SKM-1 (cell line): ENCODE measurements around the gene SLC13A2.
"Not testable (repeated sequence)": the region's sequence is repeated elsewhere in the genome, so short reads cannot be mapped to it uniquely, and the experiment has no call there.

Experiments used
- DNase-seq: peaks from one replicate; lab custom pipeline; 2025; ENCODE audit not compliant: unreplicated experiment; lab: John Stamatoyannopoulos, UW

The SLC13A2 gene

GRCh38 chr17:28513476-28513875, 40.0 kb downstream of the SLC13A2 start:
- no peak for DNase-seq

DNA sequence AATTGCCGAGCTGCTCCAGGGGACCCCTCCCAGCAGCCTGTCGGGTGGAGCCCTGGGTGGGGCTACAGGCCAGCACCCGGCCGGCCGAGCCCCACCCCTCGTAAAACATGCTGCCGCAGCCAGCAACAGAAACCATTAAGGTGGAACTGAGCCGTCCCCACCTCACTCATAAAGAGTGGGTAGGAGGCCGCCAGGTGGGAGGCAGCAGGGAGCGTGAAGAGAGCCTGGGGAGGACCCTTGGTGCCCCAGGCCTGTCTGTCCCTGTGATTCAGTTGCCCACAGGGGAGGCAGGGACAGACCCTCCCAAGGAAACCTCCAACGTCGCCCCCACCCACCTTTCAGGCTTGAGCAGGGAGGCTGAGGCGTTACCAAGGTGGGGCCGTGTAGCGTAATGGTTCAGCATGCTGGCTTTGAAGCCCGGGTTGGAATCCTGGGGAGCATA, 41.1 kb downstream of the SLC13A2 start:
- DNase-seq = no peak

GRCh38 chr17:28515518-28515917, 42.1 kb downstream of the SLC13A2 start:
- no peak for DNase-seq

DNA sequence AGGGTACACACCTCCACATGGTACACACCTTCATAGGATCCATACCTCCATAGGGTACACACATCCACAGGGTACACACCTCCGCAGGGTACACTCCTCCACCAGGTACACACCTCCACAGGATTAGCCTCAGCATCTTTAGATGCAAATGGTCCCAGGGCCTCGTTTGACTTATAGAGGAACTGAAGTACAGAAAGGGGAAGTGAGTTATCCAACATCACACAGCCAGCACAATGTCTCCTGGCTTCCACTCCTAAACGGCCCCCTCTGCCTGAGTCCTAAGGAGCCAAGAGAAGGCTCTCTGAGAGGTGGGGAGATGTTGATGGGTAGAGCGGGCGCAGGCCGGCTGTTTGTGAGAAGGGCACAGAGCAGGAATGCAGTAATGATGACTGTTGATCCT, 44.7 kb downstream of the SLC13A2 start:
- DNase-seq = peak; percentile 21

DNA sequence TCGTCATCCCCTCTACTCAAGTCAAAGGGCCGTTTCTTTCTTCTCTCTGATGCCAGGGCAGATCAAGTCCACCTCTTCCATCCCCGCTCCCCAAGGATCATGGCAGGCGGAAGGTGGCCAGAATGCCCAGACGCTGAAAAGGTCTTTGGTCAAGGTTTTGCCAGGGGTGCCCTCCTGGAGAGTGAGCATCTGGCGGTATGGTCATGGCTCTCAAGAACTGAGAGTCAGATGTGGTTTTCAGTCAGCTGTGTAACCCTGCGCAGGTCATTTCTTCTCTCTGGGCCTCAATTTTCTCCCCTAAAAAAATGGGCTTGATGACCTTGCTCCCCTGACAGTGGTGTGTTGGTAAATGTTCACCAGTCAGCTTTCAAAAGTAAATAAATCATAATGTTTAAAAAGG, 45.1 kb downstream of the SLC13A2 start:
- DNase-seq = no peak

GRCh38 chr17:28519236-28519635, 45.8 kb downstream of the SLC13A2 start:
- DNase-seq = no peak

GRCh38 chr17:28520687-28521086, 47.2 kb downstream of the SLC13A2 start:
- DNase-seq = no peak

- no peak for DNase-seq
Measured at GRCh38 chr17:28521311-28522085, 48.1 kb downstream of the SLC13A2 start.

DNA sequence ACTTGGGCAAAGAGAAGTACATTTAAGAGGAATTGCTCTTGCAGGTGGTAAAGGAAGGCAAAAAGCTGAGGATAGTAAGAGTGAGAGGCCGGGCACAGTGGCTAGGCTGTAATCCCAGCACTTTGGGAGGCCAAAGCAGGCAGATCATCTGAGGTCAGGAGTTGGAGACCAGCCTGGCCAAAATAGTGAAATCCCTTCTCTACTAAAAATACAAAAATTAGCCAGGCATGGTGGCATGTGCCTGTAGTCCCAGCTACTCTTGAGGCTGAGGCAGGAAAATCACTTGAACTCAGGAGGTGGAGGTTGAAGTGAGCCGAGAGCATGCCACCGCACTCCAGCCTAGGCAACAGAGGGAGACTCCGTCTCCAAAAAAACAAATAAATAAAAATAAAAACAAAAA, 48.8 kb downstream of the SLC13A2 start:
- DNase-seq = not testable (repeated sequence)

DNA sequence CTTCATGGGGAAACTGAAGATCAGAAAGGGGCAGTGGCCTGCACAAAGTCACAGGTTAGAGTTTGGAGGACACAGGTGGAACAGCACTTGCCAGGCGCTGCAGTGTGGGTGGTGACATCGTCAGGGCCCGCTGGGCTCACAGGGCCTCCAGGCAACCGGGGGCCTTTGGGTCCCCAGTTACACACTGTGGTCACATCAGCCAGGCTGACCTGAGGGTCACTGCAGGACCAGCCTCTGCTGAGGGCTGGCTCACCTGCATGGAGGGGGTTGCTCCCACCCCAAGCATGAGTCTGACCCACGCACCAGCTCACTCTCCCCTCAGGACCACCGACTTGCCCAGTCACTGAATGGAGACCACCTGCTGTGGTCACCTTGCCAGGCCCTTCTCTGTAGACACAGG, 49.7 kb downstream of the SLC13A2 start:
- no peak for DNase-seq

DNA sequence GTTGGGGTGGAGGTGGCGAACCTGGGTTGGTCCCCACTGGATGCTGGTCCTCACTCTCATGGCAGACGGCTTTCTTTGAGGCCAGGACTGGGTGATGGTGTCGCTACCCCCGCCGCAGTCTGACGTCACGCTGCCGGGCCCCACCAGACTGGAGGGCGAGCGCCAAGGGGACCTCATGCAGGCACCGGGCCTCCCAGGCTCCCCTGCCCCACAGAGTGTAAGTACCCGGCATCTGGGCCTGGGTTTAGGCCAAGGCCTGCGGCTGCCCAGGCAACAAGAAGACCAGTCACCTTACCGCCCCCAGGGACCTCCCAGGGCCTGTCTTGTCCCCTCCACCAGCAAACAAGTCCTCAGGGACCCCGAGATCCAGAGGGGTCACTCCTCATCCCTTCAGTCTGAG, 50.4 kb downstream of the SLC13A2 start:
- DNase-seq = no peak

- no peak for DNase-seq
Measured at GRCh38 chr17:28524476-28525424, 51.3 kb downstream of the SLC13A2 start.

DNA sequence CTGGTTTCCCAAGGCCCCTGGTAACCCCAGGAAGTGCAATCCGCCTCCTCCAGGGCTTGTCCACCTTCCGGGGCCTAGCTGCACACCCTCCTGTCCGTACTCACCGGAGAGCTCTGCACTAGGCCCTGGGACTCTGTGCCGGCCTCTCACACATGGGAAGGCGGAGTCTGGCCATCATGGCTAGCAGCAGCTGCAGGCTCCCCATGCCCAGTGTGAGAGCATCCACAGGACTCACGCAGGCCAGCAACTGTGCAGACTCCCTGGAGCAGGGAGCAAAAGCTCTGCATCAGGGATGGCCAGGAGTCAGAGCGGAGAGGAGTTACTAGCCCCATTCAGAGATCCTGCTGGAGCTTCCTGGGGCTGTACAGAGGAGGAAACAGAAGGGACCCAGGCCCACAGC, 52.9 kb downstream of the SLC13A2 start:
- DNase-seq = no peak

DNA sequence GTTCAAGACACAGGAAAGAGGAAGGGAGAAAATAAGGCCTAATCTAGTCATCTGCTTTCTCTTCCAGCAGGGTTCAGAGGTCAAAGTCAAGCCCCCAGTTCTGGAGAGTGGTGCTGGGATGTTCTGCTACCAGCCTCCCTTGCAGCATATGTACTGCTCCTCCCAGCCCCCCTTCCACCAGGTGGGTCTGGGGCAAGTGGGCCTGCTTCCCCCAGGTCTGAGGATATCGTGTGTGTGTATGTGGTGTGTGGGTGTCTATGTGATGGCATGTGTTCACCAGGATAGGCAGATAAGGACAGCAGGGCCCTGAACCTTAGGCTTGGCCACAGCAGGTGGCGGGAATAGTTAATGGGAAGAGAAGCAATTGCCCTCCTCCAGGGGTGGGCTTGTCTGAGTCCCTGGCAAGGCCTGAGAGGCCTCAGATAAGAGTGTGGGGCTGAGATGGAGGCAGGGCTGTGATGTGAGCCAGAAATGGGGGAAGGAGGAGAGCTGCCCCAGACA, 53.8 kb downstream of the SLC13A2 start:
- DNase-seq = no peak

- no peak for DNase-seq
Measured at GRCh38 chr17:28527859-28528258, 54.4 kb downstream of the SLC13A2 start.

DNA sequence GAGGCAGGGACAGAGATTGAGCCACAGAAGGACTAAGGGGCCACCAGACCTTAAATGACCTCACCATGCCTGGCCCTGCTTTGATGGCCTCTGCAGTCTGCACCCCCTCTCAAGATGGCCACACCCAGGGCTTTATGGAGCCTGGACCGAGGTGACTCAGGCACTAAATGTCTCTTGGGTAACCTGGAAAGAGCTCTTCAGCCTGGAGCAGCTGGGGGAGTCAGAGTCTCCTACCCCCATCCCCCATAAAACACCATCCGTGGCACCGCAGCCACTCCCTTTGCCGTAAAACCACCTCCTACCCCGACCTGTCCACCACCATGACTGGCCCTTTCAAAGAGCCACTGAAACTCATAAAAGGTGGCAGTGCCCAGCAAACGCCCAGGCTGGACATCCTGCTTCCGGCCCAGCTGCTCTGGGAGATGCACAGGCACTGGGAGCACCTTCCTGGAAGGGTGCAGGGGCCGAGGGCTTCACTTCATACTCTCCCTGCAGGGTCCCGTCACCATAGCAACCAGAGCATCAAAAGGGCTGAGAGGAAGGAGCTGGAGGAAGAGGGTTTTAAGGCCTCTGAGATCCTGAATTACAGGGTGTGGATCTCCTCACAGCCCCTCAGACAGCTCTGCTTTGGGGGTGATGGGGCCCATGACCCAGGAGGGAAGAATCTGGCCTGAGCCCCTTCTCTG, 55.0 kb downstream of the SLC13A2 start:
- no peak for DNase-seq

GRCh38 chr17:28529013-28529400, 55.6 kb downstream of the SLC13A2 start:
- DNase-seq = no peak

DNA sequence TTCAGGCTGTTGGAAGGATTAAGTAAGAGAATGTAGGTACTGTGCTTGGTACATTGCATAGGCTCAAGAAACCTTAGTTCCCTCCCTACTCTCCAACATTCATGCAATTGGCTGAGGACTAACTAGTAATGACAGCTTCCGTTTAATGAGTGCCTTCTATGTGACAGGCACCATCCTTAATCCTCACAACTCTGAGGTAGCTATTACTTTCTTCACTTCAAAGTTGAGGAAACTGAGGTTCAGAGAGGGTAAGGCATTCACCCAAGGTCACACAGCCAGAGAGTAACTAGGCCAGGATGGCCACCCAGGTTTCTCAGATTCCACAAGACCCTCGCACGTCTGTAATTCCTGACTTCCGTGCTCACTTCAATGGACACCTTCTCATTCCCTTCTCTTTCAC, 56.8 kb downstream of the SLC13A2 start:
- no peak for DNase-seq

DNA sequence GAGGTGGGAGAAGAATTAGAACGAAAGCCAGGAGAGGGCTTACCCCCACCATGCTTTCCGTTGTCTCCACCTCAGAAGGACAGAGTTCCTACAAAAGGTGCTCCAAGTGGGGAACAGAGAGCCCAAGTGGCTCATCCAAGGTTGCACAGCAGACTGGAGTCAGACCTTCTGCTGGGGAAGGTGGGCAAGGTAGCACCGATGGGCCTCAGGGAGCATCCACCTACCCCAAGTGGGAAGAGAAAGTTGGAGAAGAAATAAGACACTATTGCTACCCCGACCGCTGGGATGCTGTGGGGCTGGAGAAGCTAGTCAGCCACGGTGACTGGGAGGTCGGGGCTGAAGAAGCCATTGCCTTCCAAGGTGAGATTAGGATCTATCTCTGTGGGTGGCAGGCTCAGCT, 57.5 kb downstream of the SLC13A2 start:
- no peak for DNase-seq

- DNase-seq = no peak
Measured at GRCh38 chr17:28532050-28532960, 58.9 kb downstream of the SLC13A2 start.
